HG03108 (cell line): Measurements from ENCODE around the gene FLCN.
A peak's percentile ranks its signal among the peaks of the same experiment; 100 is the strongest.

Experiments
- ATAC-seq: cut with Tn5 transposase; IDR thresholded peaks from one replicate; pipeline ENCODE4 v1.9.1; 2021; ENCODE audit warnings: moderate library complexity; ENCODE audit not compliant: unreplicated experiment

FLCN gene

GRCh38 chr17:17236295-17237025 is 508 bp downstream of the FLCN start:
- peak; percentile 24 for ATAC-seq

- ATAC-seq: no peak
Observed at GRCh38 chr17:17235212-17236174, 1.5 kb downstream of the FLCN start.

GRCh38 chr17:17232303-17232621 is 4.7 kb downstream of the FLCN start:
- ATAC-seq: no peak

- ATAC-seq: no peak
Observed at GRCh38 chr17:17231621-17232302, 5.2 kb downstream of the FLCN start.

- ATAC-seq: no peak
Observed at GRCh38 chr17:17229416-17230384, 7.3 kb downstream of the FLCN start.

- ATAC-seq: no peak
Observed at GRCh38 chr17:17228521-17229279, 8.3 kb downstream of the FLCN start.

DNA sequence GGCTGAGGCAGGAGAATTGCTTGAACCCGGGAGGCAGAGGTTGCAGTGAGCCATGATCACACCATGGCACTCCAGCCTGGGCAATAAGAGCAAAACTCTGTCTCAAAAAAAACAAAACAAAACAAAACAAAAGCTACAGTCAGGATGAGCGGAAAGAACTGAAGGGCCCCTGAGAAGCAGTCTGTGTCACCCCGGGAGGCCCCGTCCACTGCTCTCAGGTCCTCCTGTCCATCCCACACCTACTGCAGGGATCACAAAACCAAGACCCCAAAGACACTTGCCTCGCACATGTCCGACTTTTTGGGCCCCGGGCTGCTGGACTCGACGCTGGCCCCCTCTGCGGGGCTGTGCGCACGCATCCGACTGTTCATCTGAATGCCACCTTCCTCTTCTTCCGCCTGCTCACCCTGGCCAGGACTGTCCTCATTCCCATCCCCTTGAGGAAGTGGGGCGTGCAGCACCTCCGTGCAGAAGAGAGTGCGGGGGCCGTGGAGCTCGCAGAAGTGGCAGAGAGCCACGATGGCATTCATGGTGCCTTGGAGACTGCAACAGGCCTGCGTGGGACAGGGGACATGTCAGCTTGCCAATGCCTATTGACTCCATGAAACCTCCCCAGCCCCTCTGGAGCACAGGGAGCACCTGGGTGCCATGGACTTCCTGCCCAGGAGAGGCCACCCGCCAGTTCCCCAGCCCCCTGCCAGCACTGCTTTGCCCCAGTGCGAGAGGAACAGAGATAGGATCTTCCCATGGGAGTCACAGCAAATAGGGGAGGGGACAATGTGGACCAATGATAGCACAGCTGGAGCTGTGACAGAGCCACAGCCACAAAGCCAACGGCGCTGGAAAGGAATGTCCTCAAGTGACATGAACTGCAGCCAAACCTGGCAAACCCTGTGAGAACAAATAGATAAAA is 9.1 kb downstream of the FLCN start:
- ATAC-seq: no peak

GRCh38 chr17:17226451-17227265 is 10.3 kb downstream of the FLCN start:
- ATAC-seq: no peak

DNA sequence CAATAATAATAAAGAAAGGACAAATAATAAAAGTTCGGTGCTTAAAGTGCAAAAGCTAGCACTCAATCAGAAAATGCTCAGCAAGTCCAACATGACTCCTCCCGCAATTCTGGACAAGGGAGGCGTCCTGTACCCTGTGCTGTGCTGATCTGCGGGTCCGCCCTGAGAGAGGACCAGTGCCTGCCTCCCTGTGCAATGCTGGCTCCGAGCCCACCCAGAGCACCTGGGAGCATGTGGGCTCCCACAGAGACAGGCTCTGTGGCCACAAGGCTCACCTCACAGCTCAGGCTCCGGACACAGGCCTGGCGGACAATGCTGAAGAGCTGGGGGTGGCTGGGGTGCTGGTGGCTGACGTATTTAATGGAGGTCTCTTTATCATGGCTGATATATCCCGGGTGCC is 11.1 kb downstream of the FLCN start:
- no peak for ATAC-seq

GRCh38 chr17:17224137-17224536 is 12.8 kb downstream of the FLCN start:
- no peak for ATAC-seq

DNA sequence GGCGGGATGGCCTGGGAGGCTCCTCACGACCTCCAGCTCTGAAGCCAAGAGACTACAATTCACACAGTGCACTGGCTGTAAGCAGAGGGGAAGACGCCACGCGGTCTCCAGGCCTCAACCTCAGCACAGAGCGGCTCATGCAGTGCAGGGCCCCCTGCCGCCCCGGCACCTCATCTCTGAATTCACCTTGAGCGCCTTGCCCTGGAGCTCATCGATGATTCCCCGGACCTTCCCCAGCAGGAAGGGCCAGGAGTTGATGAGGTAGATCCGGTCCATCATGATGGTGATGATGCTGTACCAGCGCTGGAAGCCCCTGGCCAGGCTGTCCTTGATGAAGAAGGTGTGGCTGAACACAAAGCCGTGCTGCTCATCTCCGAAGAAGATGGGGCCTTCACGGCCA is 13.2 kb downstream of the FLCN start:
- ATAC-seq: no peak

- no peak for ATAC-seq
Observed at GRCh38 chr17:17221329-17221728, 15.6 kb downstream of the FLCN start.

- no peak for ATAC-seq
Observed at GRCh38 chr17:17220529-17220928, 16.4 kb downstream of the FLCN start.

GRCh38 chr17:17217995-17218394 is 19.0 kb downstream of the FLCN start:
- no peak for ATAC-seq

GRCh38 chr17:17216776-17217175 is 20.2 kb downstream of the FLCN start:
- no peak for ATAC-seq

DNA sequence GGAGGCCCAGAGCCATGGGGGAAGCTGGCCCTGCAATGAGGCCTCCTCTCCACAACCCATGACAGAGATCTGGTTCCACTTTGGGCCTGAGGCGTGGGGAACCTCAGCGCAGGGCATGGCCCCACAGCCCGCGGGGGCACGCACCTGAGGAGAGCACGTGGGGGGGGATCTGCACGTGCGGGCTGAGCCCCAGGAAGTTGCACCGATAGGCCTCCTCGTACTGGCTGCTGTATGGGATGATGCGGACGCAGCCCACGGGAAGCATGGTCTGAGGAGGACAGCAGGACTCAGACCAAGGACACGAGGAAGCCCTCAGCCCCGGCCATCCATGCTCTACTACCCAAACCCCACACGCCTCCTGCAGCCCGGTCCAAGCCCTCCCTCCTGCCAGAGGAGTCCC is 20.7 kb downstream of the FLCN start:
- no peak for ATAC-seq

DNA sequence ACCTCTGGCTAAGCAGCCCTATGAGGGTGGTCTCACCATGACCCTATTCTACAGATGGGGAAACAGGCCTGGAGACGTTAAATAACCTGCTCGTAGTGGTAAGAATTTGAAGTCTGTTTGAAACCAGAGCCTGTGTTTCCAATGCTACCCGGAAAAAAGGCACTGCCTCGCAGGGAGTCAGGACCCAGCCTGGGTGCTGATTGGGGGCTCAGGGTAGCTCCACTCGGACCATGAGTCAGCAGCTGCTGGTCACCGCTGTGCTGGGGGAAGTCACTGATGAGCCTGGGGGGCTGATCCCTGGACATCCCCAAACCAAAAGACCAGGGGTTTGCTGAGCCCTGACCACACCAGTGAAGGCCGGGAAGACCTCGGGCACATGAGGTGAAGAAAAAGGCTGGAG is 21.4 kb downstream of the FLCN start:
- ATAC-seq: no peak
